NCI-H510A (cell line): ENCODE data around the gene GLI3.

Experiments used
- DNase-seq: peaks from one replicate; lab custom pipeline; 2025; lab: John Stamatoyannopoulos, UW

GLI3 gene

DNA sequence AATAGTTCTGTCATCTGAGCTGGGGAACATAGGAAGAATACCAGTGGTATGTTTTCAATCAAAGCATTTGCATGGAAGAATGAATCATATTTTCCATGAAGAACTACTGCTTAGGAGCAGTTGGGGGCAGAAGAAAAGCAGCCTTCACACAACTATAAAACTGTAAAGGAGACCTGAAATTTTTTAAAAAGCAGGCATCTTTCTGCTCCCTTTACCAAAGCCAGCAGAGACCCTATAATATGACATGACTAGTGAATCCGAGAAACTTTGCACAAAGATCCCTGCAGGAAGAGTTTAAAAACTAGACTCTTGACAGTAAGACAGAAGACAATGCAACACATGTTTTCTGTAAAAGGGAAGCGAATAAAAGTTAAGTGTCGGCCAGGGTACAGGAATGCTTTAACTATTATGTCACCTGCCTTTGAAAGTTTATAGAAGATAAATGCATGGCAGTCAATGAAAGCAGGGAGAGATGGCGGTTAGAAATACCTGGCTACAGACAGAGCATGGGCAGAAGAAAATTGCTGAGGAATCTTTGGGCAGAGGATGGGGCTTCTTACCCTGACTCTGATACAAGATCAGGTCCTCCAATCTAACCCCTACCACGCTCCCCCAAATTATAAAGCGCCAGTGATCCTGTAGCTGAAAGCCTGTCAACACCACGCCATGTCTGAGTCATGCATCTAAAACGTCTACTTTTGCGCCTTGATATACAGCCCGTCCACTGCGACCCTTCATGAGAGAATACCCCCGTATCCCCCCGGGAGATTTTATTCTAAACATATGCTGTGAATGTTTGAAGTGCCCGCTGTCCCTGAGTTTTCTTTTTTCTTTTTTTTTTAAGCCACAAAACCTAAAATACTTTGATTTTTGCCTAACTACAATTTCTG, 93.1 kb downstream of the GLI3 start:
- no peak for DNase-seq

DNA sequence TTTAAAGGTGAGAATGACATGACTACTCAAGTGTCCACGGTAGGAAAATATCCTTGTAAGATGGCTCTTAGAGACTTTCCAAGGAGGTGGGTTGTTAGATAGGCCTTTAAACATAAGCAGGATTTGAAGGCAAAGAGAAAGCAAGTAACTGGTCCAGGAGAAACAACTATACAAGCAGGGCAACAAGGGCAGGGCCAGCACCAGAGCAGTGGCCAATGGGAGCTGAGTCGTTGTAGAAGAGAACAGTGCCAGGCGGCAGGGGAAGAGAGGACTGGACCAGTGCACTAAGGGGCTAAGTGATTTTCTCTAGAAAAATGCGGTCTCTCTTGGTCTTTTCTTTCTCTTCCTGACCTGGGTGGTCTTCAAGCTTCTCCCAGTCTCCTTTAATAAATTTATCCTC, 94.9 kb downstream of the GLI3 start:
- no peak for DNase-seq

DNA sequence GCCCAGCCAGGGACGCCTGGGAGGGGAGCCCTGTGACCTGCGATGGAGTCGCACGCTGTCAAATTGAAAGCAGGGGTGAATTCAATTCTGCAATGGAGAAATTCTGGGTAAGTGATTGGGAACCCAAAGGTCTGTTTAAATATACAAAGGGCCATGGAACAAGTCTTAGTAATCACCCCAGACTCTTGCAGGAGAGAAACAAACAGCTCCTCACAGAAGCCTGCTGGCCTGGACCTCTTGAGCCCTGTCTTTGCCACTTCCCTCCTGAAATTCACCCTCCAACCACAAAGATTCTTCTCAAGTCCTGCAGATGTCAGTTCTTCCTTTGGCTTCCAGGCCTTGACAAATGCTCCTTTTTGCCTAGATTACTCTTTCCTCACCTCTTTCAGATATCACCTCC, 97.3 kb downstream of the GLI3 start:
- DNase-seq: no peak

DNA sequence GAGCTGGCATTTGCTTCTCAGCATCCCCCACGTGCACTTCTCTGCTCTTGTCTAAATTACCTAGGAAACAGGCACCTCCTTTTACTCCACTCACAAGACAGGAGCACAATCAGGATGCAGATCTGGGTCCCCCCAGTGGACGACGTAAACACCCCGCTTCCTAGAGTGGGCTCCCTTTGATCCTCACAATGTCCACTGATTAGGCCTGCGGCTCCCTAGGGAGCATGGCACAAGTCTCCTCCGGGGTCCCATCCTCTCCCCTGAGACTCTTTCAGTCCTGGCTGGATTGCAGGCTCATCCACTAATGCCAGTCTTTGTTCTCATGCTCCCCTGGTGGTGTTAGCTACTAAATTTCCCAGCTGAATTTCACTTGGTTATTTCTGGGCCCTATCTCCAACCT, 98.3 kb downstream of the GLI3 start:
- DNase-seq: no peak

DNA sequence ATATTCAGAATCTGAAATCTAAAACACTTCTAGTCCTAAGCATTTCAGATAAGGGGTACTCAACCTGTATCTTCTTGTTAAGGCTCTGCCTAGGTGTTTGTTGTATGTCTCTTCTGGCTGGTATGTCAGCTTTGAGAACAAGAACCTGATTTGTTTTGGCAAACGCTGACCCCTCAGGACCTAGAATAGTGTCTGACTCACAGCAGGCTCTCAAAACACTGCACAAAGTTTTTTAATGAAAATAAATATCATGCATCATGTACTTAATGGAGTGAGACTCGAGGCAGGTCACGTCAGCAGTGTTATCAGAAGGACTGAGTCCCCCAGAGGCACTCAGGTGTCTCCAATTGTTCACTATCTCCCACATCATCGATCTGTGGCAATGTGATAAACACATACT, 99.1 kb downstream of the GLI3 start:
- no peak for DNase-seq

DNA sequence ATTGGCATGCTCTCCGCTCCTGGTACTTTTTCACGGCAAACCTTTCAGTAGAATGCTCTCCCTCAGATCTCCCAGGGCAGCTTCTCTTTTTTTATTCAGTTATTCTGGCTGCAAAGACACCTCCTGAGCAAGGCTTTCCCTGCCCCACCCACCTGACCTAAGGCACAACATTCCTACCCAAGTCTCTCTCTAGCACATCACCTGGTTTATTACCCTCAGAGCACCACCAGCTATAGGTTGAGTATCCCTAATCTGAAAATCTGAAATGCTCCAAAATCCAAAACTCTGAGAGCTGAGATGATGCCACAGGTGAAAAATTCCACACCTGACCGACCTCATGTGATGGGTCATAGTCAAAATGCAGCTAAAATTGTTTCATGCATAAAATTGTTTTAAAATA, 99.6 kb downstream of the GLI3 start:
- DNase-seq: no peak

DNA sequence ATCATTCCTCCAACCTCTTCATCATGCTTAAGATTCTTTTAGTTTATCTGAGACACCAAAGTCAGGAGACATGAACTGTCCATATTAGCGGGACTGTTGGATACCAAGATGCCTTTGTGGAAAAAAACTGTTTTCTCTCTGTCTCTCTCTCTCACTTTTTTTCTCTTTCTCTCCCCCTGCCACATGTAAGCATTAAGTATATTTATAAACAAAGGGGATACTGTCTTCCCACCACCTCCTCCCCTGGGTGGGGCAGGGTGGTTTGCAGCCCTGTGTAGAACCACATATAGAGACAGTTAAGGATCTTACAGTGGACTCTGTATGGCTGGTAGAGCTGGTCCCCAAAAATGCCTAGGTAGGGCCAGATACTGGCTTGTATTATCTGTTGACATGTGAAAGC, 101.3 kb downstream of the GLI3 start:
- DNase-seq: no peak

DNA sequence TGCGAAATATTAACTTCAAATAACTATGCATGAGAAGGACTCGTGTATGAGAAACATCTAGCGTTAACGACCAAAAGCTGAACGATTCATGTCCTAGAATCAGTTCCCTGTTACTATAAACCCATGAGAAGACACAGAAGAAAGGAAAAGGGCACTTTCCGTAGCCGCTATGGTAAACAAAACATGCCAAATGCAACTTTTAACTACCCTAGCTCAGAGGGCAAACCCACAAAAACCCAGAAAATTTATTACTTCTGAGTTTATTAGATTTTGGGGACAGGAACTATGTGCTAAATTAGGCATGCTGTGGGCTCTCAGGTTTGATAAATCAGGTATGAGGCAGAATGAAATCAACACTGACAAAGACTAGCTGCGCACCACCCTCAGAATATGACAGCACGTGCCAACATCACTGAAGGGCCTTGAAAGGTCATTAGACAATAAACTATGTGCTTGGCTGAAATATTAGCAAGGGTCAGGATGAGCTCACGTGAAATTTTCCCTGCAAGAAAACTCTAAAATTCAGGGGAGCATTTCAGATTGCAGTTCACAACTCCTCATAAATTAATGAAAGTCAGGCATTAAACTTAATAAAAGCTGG, 102.6 kb downstream of the GLI3 start:
- no peak for DNase-seq

DNA sequence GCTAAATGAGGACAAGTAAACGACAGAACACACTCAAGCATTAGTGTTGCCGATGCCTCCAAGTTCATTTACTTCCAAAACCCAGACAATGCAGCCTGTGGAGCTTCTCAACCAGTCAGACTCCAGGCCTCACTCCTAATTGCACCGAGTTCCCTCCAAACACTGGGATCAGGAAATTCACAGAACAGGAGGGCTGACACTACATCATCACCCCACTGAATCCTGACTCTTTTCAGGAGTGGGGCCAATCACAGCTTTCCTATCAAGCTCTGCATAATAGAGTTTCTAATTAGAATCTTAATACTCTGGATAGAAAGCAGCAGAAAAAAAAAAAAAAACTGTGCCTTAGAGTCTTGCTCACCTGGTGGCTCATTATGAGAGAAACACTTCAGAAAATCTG, 103.7 kb downstream of the GLI3 start:
- no peak for DNase-seq

DNA sequence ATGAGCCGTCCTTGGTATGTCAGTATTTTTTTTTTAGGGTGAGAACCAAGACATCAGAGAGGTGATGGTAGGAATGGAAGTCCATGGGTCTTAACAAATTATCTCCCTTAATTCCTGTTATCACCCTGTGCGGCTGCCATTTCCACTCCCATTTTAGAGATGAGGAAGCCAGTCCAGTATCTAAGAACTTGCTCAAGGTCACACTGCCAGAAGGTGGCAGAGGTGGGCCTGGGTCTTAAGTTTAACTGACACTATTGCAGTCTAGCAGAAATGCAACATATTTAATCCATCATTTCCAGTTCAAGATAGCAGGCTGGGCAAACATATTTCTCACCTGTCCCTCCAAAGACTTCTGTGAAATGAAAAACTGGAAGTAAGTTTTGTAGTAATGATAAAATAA, 108.3 kb downstream of the GLI3 start:
- DNase-seq: no peak

DNA sequence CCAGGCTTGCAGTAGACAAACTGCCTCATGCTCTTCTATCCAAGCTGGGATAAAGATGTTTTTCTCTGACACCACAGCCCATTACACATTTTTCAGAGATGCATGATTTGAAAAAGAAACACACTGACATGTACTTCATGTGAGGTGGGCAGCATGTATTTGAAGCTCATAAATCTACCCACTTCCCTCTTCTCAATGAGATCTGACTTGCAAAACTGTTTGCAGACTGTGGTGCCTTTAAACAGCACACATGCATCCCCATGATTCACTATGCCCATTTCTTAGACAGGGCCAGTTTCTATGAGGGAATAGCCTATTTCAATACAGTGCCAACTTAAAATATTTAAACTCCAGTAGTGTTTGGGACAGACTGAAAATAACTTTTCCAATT, 109.8 kb downstream of the GLI3 start:
- DNase-seq: no peak

DNA sequence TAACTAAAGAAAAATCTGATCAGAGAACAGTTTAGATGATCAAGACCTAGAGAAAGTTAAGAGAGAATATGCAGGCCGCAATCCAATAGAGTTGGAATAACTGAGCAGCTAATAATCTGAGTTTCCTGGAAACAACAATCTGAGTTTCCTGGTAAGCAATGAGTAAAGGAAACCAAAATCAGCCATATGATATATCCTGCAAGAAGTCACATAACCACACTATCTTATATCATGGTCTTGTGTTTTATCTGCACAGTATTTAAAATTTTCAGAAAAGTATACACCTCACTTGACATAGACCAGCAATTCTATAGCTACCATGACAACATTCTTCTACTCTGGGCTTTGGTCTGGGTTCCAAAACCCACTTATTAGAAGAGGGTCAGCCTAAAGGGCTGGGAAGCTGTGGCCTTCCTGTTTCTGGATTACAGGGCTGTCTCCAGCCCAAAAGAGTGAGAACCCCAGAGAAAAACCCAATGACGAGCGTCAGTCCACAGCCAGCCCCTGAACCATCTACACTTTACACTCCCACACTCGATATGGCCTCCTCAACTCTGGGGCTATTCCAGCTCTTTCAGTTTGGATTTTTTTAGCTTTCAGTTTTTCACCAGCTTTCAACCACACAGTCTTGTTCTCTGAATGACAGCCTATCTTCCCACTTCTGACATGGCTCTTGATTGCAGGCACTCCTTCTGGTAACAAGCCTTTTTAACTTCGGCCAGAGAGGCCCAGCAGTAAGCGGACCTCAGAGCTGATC, 110.4 kb downstream of the GLI3 start:
- DNase-seq: no peak

DNA sequence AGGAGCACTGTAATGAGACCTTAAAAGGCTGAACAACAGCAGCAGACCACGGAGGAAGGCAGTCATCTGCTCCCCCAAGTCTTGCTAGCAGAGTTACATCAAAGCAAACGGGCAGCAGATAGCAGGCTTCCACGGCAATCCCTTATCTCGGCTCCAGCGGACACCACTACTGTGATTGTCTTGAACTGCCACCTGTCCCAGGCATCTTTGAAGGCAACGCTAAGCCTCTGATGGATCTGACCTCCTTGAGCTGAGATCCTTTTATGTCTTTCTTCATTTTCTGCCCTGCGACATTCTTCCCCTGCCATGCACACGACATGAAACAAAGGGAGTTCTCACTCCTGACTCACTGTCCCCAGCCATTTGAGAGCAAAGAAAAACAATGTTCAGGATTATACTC, 111.7 kb downstream of the GLI3 start:
- DNase-seq: no peak

DNA sequence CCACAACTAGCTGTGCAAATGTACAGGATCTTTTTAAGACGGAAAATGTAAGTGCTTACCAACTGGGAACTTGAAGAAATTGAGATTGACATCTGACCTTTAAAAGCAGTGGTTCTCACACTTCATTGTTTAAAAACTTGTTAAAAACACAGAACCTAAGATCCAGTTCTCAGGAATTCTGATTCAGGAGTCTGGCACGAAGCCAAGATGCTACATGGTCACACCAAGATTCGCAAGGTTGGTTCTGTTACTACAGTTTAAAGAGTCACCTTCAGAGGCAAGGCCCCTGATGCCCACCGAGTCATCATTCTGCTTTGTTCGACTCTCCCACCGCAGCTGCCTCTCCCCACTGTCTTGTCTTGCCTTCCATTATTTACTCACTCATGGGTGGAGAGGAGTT, 113.3 kb downstream of the GLI3 start:
- no peak for DNase-seq

DNA sequence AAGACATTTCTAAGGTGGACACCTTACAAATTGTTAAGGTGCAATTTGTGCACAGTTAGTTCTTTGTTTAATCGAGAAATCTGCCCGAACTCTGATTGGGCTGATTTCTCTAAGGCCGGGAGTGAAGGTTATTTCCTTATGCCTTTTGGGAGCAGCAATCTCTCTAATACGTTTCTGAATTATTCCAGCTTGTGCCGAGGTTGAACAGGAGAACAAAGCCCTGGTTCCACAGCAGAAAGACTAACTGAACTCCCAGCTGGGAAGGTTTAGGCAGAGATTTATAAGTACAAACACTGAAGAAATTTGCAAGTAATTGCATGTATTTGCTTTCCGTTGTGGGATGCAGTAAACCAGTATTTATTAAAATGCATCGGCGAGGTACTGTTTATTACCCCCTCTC, 116.8 kb downstream of the GLI3 start:
- no peak for DNase-seq

DNA sequence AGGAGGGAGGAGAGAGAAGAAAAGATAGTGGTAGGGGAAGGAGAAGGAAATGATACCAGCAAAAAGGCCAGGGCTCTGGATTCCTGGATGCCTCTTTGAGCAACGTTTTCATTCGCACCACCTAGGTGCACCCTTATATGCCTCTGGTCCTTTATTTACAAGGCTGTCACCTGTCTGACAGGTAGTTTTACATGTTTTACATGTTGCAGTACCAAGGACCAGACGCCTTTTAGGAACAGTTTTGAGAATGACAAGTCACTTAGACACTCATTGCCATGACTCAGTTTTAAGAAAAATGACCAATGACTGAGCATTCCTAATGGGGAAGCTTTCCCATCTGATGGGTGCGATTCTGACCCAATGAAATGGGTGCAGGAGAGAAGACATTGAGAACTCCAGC, 119.8 kb downstream of the GLI3 start:
- DNase-seq: no peak

DNA sequence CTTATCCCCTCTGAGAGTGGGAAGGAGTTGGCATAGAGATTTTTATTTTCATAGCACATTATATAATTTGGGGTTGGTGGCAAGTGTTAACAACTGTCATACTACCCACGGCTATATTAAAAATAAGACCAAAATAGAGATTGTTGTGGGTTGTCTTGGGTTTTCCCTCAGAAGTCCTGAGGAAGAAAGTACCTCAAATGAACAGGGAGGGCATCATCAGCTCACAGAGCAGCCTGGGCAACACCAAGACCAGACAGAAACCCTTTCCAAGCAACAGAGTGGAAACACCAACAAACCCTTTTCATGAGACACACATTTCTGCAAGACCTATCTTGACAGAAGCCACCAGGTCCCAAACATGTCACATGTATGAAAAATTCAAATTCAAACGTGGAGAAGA, 121.2 kb downstream of the GLI3 start:
- no peak for DNase-seq

DNA sequence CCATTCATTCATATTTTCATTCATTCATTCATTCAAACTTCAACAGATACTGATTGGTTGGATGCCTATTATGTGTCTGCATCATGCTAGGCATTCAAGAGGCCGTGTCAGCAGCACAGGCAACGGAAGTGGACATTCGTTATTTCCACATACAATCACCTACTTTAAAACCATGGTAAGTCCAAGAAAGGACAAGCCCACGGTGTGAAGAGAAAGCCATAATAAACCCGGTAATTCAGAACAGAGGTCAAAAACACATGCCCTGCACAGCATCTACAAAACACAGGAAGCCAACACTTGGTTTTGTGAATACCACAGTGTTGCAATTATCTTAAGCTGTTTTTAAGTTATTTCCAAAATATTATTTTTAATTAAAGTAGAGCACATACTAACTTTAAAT, 126.7 kb downstream of the GLI3 start:
- DNase-seq: no peak

DNA sequence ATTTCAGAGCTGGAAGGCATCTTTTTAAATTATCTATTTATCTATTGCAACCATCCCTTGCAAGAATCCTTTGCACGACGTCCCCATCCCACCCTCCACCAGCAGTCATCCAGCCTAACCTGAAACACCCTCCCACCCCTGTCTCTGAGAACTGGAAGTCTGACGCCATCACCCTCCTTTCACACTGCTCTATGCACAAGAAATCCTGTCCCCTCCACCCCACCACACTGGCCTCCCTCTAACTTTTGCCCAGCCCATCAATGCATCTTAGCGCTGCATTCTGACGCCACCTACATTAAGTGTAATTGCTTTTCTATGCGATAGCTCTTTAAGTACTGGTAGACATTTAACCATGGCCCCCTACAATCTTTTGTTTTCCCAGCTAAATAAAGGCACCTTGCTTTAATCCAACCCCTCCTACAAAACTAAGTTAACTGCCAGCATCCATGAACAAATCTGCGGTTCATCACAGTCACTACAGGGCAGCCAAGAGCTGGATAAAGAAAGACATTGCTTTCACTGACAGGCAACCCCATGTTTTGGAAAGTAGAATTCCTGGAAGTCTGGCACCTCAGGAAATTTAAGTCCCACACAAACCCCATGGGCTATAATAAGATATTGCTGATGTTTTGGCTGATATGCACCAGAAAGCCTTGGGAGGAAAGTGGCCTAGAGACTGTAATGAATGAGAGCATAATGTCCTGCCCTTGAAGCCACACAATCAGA, 128.0 kb downstream of the GLI3 start:
- no peak for DNase-seq

DNA sequence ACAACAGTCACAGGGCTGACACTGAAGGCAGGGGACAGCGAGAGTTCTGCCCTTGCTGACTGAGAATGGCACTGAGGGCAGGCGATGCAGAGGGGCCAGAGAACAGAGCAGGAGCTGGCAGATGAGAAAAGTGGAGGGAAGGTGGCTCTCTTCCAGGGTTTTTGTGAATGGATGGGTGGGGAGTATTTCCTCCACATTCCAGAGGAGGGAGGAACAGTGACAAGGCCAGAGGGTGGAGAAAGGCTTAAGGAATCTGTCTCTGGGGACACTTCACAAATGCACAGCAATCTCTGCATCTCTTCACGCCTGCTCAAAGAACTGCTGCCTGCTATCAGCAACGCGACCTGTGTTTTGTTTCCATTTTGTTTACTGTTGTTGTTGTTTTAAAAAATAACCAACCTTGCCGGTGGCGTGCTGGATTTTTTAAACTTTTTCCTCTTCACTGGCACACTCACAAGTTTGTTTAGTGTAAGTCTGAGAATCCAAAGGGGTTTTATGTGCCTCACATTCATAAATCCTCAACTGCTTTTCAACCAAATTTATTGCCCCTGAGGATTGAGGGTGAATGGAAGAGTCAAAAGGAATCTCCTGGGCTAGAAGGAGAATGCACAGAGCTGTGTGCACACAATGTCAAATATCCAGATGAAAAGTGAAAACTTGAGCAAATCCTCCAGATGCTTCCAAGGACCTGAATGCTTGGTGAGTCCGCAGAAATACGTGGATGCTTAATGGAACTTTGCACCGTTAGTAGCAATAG, 129.3 kb downstream of the GLI3 start:
- no peak for DNase-seq

DNA sequence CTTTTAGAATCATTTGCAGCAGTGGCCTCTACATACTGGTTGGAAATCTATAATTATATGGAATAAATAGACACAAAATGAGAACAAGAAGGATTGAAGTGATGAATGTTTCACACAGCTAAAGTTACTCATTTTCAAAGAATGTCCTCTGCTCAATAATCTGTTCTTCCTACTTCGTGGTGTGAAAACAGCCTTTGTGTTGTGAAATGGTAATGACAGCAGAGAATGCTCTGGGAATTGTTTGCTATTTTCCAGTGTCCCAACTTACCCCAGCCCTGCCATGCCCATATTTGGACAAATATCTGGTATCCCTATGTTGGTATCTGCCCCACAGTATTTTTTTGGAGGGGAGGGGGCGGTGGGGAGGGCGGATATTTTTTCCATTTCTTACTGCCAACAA, 130.4 kb downstream of the GLI3 start:
- DNase-seq: no peak
